Measurements from ENCODE around the gene FSCN2.

The FSCN2 gene

DNA sequence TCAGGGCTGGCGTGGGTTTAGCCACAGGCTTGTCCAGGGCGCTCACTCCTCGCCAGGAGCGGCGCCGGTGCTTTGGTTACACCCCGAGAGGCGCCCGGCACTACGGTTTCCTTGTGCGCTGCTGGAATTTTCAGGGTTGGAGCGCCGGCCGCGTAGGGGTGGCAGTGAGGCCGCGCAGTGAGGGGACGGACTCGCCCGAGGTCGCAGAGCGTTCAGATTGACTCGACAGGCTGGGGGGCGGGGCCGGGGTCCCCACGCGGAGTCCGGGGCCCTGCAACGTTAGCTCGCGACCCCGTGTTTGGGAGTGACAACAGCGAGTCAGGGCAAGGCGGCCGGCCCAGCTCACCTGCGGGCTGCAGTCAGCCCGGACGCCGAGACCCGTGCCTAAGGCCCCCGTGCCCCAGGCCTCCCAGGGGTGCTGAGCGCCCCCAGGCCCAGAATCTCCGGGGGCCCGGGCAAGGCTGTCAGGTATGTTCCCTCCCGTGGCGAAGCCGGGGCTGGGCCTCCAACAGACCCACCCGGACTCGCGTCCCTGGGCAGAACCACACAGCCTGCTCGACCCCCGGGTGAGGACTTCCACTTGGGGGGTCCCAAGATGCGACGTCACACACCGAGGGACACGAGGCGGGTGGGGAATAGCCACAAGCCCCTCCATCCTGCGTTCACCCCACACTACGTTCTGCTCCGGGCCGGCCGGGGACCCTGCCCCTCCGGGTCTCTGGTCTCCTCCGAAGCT lies 14.3 kb upstream of the FSCN2 start:
- peak; percentile 76 for DNase-seq

DNA sequence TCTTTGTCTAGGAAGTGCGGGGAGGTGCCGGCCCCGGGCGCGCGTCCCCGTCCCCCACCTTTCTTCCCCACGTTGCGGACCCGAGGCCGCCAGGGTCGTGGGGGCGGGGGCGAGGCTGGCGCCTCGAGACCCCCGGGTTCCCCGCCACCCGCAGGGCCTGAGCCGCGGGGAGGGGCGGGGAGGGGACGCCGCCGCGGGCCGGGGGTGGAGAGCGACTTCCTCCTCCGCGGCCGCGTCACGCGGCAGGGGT lies 13.8 kb upstream of the FSCN2 start:
- no peak for DNase-seq

DNA sequence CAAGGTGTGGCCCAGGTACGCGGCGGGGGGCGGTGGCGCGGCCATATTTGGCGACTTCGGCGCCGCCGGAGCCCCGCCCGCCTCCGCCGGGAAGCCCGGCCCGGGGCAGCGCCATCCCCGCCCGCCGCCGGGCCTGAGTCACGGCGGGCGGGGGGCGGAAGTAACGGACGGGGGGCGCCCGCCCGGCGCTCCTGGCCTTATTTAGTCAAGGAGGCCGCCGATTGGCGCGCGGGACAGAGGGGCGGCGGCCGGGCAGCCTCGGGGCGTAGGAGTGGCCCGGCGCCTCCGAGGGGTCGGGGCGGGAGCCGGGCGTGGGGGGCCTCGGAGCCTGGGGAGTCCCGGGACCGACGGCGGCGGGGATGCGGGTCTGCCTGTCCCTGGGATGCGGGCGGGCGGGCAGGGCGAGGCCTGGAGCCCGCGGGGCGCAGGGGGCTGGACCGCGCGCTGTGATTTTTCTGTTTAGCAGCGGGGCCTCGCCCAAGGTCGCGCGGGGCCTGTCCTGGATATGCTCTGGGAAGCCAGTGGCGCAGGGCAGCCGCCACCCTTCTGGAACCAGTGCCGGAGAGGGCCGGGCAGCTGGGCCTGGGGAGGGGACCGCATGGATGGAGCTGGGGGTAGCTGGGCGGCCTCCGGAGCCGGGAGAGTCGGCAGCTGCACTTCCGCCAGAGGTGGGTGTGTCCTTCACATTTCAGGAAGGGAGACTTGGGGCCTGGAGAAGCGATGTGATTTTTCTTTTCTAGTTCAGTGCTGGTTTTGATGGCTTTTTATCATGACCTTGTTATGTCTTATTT lies 13.2 kb upstream of the FSCN2 start:
- DNase-seq = peak; percentile 79

DNA sequence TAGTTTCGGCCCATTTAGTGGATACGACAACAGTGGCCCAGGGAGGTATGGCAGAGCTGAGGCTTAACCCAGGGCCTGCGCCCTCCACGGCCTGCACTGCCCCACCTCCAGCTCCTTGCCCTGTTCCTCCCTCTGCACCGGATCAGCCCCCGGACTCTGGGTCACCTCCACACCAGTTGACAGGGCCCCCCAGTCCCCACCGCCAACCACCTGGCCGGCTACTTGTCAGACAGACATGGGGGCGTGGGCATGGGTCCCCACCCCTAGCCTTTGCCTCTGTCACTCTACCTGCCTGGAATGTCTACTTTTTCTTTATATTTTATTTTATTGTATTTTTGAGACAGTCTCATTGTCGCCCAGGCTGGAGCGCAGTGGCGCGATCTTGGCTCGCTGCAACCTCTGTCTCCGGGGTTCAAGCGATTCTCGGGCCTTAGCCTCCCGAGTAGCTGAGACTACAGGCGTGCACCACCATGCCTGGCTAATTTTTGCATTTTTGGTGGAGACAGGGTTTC lies 12.6 kb upstream of the FSCN2 start:
- no peak for DNase-seq

DNA sequence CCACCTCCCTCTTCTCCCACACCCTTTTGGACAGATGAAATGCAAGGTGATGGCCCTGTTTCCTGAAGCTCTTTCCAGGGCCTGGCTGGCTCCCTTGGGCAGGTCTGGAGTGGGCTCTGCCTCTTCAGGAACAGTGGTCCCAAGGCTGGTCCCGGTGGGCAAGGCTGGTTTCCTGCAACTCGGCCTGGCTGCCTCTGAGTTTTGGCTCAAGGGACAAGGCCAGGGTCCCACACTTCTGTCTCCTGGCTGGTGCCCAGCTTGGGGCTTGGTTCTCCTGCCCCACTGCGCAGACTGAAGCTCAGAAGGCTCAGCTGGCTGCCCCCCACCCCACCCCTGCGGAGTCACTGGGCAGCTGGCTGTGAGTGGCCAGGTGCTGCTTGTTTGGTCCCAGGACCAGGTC lies 11.7 kb upstream of the FSCN2 start:
- no peak for DNase-seq

DNA sequence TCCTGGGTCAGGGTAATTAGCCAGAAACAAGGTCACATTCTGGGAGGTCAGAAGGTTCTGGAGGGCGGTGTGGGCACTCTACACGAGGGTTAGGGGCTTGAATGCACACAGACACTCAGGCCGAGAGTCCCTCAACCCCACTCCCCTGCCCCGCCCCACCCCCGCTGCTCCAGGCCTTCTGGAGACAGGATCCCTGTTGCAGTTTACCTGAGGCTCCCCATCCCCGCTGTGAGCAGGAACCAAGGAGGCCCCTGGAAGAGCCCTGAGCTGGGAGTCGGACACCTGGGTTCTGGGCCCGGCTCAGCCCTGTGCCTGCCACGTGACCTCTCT lies 11.2 kb upstream of the FSCN2 start:
- no peak for DNase-seq

DNA sequence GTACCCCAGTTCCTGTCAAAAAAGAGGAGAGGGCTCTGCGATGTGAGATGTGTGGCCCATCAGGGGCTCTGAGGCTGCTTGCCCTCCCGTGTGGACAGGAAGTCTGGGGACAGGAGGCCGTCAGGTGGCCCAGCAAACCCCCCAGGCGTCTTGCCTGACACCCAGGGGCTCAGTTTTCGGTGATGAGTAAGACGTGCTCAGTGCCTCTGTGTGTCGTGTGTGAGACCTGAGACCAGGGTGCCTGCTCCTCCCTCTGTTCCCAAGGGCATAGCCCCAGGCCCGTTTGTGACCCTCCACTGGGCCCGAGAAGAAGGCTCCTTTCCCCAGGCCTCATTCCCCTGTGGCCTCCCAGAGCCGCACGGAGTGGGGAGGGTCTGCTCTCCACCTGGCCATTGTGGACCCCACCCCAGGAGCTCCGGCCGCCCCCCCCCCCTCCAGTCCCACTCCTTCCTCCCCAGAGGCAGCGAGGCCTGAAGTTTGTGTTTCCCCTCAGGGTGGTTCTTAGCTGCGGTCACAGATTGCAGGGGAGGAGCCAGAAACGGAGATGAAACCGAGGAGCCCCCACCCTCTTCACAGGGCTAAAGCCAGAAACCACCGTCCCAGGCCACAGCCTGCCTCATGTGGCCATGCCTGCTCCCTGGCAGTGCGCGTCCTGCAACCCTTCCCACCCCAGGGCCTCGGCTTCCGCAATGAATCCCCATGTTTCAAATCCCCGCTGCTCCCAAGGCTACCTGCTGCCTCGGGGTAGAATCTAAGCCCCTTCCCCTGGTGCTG lies 10.7 kb upstream of the FSCN2 start:
- no peak for DNase-seq

DNA sequence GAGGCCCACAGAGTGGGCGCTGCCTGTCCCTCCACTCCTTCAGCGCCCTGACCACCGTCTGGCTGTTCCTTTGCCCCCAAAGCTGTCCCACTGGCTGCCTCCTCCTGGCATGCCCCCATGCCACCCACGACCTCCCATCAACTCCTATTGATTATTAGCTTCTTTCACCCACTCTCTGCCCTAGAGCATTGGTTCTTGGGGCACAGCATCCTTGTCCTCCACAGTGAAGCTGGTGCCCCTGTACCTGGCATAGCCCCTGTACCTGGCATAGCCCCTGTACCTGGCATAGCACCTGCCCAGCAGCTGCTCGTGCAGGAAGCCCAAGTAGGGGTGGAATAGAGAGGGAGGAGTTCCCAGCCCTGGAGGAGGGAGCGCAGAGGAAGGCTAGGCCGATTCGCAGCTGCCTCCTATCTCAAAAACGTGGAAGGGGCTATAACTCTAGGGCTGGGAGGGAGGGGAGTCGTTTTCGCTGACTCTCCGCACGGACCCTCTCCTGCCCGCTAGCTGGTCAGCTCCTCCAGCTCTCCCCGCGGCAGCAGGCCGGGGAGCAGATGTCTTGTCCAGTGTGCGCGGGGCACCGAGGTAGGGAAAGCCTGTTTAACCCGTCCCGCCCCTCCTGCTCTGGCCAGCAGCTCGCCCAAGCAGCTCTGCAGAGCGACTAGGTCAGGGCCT lies 9.9 kb upstream of the FSCN2 start:
- DNase-seq = no peak

DNA sequence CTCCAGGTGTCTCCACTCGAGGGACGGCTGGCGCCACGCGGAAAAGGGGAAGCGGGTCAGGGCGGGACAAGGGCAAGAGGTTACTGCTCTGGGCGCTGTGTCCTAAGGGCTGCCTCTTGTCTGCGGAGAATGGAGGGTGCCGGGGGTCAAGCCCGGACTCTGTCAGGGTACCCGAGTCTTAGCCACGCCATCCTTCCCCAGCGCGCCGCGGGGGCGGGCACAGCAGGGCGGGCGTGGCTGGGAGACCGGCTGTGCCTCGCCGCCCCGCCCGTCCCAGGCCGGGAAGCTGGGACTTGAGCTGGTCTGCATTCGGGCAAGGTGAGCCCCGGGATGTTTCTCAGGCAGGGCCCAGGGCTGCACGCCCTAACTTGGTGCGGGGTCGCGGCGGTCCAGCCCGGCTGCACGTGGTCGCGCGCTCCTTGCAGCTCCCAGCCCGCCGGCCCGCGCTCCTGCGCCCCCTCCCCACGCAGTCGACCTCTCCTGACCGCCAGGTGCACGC lies 9.3 kb upstream of the FSCN2 start:
- peak; percentile 71 for DNase-seq

DNA sequence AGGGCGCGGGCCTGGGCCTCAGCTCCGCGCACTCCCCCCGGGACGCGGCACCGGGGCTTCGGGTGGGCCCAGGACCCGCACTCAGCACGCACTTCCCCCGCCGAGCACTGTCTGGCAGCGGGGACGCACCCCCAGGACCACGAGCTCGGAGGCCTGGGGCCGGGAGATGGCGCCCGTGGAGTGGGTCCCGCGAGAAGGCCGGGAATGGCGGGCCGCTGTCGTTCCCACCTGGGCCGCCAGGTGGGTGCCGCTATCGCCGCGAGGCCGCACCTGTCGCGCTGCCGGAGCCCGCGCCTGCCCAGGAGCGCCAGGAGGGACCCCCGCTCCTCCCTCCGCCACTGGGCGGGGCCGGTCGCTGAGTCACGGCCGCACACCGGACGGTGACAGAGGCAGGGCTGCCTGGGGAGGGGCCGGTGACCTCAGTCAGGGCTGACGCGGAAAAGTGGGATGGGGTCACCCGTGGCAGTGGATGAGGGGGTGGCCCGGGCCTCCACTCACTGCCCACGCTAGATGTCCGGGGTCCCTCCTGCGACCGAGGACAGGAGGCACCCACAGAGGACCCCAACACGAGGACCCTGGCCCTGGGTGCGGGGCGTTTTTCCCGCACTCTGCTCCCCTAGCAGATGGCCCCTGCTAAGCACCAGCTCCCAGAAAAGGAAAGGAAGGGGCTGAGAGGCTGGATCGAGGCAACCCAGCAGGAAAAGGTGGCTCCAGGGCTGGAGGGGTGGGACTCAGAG lies 8.7 kb upstream of the FSCN2 start:
- DNase-seq = peak; percentile 88

DNA sequence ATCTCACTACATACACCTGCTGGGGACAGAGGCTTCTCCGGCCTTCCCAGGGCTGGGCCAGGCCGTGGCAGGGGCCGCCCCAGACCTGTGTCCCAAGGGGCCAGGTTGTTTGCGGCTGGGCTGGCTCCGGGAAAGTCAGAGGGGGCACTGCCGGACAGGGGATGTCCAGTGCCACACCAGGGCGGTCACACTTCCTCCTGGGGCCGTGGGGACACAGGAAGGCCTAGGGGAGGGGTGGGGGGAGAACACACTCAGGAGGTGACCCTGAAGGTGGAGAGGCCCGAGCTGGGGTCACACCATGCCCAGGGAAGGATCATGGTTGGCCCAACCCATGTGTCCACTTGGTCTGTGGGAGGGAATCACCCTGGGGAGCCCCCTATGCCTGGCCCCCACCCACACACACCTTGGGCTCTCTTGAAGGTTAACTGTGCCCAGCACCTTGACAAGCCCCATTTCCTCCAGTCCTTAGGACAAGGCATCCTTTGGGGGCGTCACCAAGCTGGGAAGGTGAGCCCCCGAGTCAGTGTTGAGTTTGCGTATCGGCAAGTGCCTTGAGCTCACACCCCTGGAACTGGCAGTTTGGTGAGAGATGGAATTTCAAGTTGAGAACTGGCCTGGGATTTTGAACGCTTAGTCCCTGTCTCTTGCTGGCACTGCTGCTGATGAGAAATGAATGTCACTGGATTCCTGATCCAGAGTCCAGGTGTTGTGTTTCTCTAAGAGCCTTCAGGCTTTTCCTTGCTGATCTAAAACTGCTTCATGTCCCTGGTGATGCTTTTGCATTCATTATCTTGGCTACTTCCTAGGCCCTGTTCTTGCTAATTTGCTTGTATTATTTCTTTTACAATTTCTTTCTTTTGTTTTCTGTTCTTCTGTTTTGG lies 7.9 kb upstream of the FSCN2 start:
- no peak for DNase-seq

DNA sequence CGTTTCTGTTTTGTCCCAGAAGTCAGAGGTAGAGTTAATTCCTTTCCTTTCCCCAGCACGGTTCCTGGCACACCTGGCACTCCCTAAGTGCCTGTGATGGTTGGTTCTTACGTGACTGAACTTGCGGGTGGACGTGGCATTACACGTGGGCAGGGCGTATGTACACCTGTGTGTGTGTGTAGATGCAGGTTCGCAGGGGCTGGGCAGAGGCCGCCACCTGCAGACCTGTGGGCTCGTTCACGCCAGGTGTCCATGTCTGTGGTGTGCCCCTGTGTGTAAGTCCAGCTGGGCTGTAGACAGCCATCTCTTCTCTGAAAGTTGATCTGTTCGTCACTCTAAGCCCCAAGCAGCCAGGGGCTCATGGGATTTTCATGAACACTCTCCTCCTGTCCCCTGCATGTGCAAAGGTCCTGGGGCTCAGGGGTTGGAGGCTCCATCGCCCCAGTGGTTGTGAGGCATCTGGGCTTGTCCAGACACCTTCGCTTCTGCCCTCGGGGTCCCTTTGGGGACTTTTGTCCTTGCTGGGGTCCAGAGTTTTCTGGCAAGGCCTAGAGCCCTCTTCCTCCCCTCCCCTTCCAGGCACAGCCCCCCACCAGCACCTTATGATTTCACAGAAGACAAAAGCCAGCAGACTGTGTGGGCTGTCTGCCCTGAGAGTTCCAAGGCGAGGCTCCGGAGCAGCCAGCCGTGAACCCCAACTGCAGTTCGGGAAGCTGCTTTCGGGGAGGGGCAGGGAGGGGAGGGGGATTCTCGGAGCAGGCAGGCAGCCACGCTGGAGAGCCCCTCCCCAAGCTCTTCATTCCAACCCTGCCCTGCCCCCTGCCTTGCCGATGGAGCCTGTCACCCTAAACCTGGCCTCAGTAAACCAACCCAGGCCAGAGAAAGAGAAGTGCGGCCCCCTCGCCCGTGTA lies 5.4 kb upstream of the FSCN2 start:
- DNase-seq = no peak

DNA sequence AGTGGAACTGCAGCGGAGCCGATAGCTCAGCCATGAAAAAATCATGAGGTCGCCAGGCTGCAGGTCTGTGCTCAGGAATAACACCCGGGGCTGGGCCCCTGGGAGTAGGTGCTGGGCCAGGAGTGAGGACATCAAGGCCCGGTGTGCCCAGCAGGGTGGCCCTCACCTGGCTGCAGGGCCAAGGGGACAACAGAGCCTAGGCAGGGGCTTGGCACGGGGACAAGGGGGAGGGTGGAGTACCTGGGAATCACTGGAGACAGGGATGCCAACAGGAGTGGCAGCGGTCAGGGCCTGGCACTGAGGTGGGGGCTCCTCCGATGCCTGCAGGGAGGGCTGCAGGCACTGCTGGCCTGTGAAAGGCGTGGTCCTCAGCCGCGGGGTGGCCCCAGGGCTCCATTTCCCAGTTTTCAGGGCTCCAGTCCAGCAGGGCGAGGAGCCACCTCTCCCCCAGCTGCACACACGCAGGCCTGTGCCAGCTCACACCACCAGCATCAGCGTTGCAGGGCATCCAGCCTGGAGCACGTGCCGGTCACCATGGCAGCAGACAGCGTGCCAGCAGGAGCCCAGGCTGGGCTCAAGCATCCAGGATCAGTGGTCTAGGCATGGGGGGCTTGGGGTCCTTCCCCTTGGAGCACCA lies 4.7 kb upstream of the FSCN2 start:
- DNase-seq = no peak

DNA sequence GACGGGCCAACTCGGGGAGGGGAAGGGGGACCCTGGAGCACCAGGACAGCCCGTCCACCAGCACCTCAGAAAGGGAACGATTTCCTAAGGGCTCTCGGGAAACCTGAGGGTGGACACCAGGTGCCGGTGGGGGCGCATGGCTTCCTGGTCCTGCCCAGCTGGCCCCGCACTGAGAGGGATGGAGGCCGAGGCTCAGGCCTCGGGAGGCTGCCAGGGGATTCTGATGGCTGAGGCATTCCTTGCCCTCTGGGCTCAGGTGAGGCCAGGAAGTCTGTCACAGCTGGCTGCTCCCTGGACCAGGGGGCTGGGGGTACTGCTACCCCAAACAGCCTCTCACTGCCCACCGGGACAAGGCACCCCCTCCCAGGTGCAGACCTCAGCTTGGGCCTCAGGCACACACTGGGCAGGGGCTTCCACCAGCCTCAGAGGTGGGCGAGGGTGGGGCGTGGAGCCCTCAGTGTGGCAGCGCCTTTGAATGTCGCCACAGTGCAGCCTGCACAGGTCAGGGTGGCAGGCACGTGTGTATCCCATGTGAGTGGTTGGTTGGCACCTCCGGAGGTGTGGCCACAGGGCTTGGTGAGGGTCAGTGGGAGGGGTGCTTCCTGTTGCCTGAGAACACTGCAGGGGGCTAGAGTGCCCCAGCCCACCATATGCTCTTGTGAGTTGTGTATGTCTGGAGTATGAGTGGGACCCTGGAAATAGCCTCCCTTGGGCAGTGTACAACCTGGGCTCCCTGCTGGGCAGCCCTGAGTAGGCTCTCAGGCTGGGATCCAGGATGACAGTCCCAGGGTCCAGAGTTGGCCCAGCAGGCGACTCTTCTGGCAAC lies 3.9 kb upstream of the FSCN2 start:
- no peak for DNase-seq

DNA sequence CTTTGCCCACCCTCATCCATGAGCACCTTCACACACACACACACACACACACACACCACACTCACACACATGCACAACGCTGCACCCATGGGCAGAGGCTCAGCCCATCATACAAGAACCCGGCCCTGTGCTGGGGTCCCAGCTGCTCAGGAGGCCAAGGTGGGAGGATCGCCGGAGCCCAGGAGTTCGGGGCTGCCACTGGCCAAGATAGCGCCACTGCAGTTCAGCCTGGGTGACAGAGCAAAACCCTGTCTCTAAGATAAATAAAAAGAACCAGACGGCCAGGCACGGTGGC lies 3.4 kb upstream of the FSCN2 start:
- DNase-seq = no peak

DNA sequence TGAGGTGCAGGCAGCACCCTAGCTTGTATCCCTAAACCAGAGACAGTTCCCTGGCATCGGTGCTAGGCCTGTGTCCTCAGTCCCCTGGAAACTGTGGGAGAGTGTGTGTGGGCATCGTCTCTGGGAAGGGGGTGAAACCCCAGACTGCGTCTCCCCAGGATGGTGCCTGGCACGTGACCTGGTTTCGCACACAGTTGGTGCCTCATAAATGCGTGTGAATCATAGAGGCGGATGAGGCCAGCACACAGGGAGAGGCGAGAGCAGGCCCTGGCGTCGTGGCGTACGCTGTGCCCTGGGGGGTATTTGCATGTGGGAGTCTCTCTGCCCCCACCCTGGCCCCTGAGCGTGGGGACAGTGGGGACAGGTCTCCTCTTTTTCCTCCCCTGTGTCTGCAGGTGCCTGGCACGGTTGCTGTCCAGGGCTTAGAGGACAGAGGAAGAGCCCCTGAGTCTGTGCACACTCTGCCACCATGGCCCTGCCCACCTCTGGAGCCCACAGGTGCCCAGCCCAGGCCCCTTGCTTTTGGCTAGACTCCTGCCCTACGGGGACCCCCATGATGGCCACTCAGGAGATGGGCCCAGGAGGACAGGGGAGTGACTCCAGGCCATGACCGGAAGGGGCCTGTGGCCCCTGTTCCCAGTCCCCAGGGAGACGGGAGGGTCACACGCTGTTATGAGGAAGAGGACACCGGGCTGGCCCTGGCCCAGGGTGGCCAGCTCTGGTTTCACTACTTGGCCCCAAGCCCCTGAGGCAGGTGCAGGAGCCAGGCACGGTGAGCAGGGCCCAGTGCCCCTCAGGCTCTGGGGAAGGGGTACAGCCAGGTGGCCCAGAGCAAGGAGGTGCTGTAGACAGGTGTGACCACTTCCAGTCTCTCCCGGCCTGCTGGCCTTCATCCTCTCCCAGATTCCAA lies 1.3 kb upstream of the FSCN2 start:
- no peak for DNase-seq

DNA sequence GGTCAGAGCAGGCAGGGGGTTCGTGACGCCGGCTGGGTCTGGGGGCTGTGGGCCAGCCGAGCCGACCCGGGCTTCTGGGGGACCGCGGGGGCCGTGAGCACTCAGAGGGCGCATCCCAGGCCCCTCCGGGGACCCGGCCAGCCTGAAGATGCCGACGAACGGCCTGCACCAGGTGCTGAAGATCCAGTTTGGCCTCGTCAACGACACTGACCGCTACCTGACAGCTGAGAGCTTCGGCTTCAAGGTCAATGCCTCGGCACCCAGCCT lies 140 bp downstream of the FSCN2 start:
- DNase-seq = no peak

Measured in RPMI8226 (cell line).